Astrocyte of the hippocampus (primary cell): ENCODE data around the gene DNAJB7.
"Not testable (repeated sequence)": the region's sequence is repeated elsewhere in the genome, so short reads cannot be mapped to it uniquely, and the experiment has no call there.

Experiments
- DNase-seq: peaks from one replicate; pipeline ENCODE4 v3.0.0; 2011; ENCODE audit warnings: low read depth, low spot score

DNAJB7 gene

GRCh38 chr22:40862013-40862412 is at the start of gene DNAJB7:
DNAJB7 (minus strand) TSS chr22:40862113; CDS start chr22:40861994, 119 bp downstream.
- DNase-seq = no peak

GRCh38 chr22:40908895-40909294 is 47.0 kb upstream of the DNAJB7 start:
- no peak for DNase-seq

- no peak for DNase-seq
Observed at GRCh38 chr22:40904101-40904500, 42.2 kb upstream of the DNAJB7 start.

- DNase-seq = peak; percentile 73
Observed at GRCh38 chr22:40898850-40899357, 37.0 kb upstream of the DNAJB7 start.

- no peak for DNase-seq
Observed at GRCh38 chr22:40894417-40894816, 32.5 kb upstream of the DNAJB7 start.

GRCh38 chr22:40890881-40891280 is 29.0 kb upstream of the DNAJB7 start:
- DNase-seq = no peak

- DNase-seq = no peak
Observed at GRCh38 chr22:40889116-40889515, 27.2 kb upstream of the DNAJB7 start.

GRCh38 chr22:40878922-40879321 is 17.0 kb upstream of the DNAJB7 start:
- DNase-seq = no peak

GRCh38 chr22:40877488-40877887 is 15.6 kb upstream of the DNAJB7 start:
- DNase-seq = no peak

GRCh38 chr22:40876907-40877306 is 15.0 kb upstream of the DNAJB7 start:
- DNase-seq = no peak

- DNase-seq = no peak
Observed at GRCh38 chr22:40875111-40875510, 13.2 kb upstream of the DNAJB7 start.

GRCh38 chr22:40874016-40874415 is 12.1 kb upstream of the DNAJB7 start:
- no peak for DNase-seq

- not testable (repeated sequence) for DNase-seq
Observed at GRCh38 chr22:40868379-40868778, 6.5 kb upstream of the DNAJB7 start.

GRCh38 chr22:40867109-40867508 is 5.2 kb upstream of the DNAJB7 start:
- no peak for DNase-seq

- no peak for DNase-seq
Observed at GRCh38 chr22:40862537-40862936, 624 bp upstream of the DNAJB7 start.

- DNase-seq = no peak
Observed at GRCh38 chr22:40857309-40857855, 4.5 kb downstream of the DNAJB7 start.

GRCh38 chr22:40856513-40857308 is 5.2 kb downstream of the DNAJB7 start, which contains the start of the genes ST13 and XPNPEP3:
ST13 (minus strand) TSS chr22:40856639; CDS start chr22:40856540, 99 bp downstream.
XPNPEP3 (plus strand) TSS chr22:40857148; CDS start chr22:40857182, 34 bp downstream.
- peak; percentile 99 for DNase-seq

- DNase-seq = peak; percentile 54
Observed at GRCh38 chr22:40855979-40856512, 5.9 kb downstream of the DNAJB7 start.

GRCh38 chr22:40855071-40855978 is 6.6 kb downstream of the DNAJB7 start:
- no peak for DNase-seq

GRCh38 chr22:40853961-40854360 is 8.0 kb downstream of the DNAJB7 start:
- no peak for DNase-seq

GRCh38 chr22:40853333-40853732 is 8.6 kb downstream of the DNAJB7 start:
- no peak for DNase-seq

GRCh38 chr22:40845816-40846215 is 16.1 kb downstream of the DNAJB7 start:
- DNase-seq = not testable (repeated sequence)
